ENCODE data around the gene PLAC9.
"Not testable (repeated sequence)": the region's sequence is repeated elsewhere in the genome, so short reads cannot be mapped to it uniquely, and the experiment has no call there.

The PLAC9 gene

GRCh38 chr10:80139265-80139664 is 6.7 kb downstream of the PLAC9 start:
- no peak for DNase-seq (ENCODE audit: low read depth)

GRCh38 chr10:80140251-80140650 is 7.7 kb downstream of the PLAC9 start:
- no peak for DNase-seq (ENCODE audit: low read depth)

GRCh38 chr10:80141696-80142460 is 9.3 kb downstream of the PLAC9 start:
- DNase-seq (ENCODE audit: low read depth) = no peak

GRCh38 chr10:80144067-80144695 is 11.7 kb downstream of the PLAC9 start:
- no peak for DNase-seq (ENCODE audit: low read depth)

GRCh38 chr10:80144696-80145131 is 12.2 kb downstream of the PLAC9 start:
- DNase-seq (ENCODE audit: low read depth) = no peak

- not testable (repeated sequence) for DNase-seq (ENCODE audit: low read depth)
Measured at GRCh38 chr10:80145406-80146308, 13.1 kb downstream of the PLAC9 start.

GRCh38 chr10:80146918-80147317 is 14.4 kb downstream of the PLAC9 start:
- DNase-seq (ENCODE audit: low read depth) = no peak

- DNase-seq (ENCODE audit: low read depth) = no peak
Measured at GRCh38 chr10:80148166-80148805, 15.8 kb downstream of the PLAC9 start.

- no peak for DNase-seq (ENCODE audit: low read depth)
Measured at GRCh38 chr10:80149123-80149522, 16.6 kb downstream of the PLAC9 start.

GRCh38 chr10:80150172-80150571 is 17.6 kb downstream of the PLAC9 start:
- DNase-seq (ENCODE audit: low read depth) = no peak

GRCh38 chr10:80152820-80153219 is 20.3 kb downstream of the PLAC9 start:
- no peak for DNase-seq (ENCODE audit: low read depth)

- no peak for DNase-seq (ENCODE audit: low read depth)
Measured at GRCh38 chr10:80153460-80153859, 20.9 kb downstream of the PLAC9 start.

- no peak for DNase-seq (ENCODE audit: low read depth)
Measured at GRCh38 chr10:80154626-80154977, 22.1 kb downstream of the PLAC9 start.

GRCh38 chr10:80154978-80155695 is 22.6 kb downstream of the PLAC9 start:
- DNase-seq (ENCODE audit: low read depth) = peak; percentile 82

GRCh38 chr10:80155696-80156215 is 23.2 kb downstream of the PLAC9 start:
- DNase-seq (ENCODE audit: low read depth) = no peak

- no peak for DNase-seq (ENCODE audit: low read depth)
Measured at GRCh38 chr10:80156216-80156615, 23.7 kb downstream of the PLAC9 start.

- no peak for DNase-seq (ENCODE audit: low read depth)
Measured at GRCh38 chr10:80157561-80157960, 25.0 kb downstream of the PLAC9 start.

GRCh38 chr10:80158126-80158525 is 25.6 kb downstream of the PLAC9 start:
- DNase-seq (ENCODE audit: low read depth) = no peak

- peak; percentile 83 for DNase-seq (ENCODE audit: low read depth)
Measured at GRCh38 chr10:80158598-80159127, 26.1 kb downstream of the PLAC9 start.

GRCh38 chr10:80159166-80159873 is 26.8 kb downstream of the PLAC9 start:
- no peak for DNase-seq (ENCODE audit: low read depth)
